ENCODE measurements around the gene PLA2G4D.

PLA2G4D gene

DNA sequence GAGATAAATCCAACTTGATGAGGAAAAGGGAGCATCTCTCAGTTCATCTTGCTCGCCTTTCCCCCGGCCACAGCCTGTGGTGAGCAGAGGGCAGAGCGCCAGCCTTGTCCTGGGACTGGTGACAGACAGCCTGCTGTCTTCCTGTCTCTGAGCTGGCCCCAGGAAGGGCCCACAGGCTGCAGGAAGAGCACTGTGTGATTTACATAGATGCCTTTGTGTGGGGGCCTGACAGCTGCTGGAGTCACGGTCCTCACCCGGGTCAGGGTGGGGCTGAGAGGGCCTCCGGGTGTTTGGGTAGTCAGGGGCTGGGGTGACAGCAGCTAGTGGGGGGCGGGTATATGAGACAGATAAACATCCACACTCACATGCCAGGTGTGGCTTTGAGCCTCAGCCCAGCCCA is 29.3 kb downstream of the PLA2G4D start:
- H3K9ac ChIP-seq (ENCODE audit: low read length) = no peak overlapping the region
- no peak overlapping the region for H3K27ac ChIP-seq (ENCODE audit: low read depth, low read length, poor library complexity, severe bottlenecking)

DNA sequence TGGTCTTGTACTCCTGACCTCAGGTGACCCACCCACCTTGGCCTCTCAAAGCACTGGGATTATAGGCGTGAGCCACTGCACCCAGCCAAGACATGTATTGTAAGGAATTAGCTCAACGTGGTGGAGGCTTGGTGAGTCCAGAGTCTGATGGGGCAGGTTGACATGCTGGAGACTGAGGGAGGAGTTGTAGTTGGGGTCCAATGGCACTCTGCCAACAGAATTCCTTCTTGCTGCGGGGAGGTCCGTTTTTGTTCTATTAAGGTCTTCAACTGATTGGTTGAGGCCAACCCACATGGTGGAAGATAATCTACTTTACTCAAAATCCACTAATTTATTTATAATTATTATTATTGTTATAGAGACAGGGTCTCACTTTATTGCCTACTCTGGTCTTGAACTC is 30.1 kb downstream of the PLA2G4D start:
- Histone ChIP-seq H3K9me2 (ENCODE audit: low read depth, low read length) (no peaks in the 10 kb centered on the region), H3K4me1 (ENCODE audit: insufficient read depth, low read length, severe bottlenecking) (peaks cover 8% of the 10 kb centered on the region), H3K9ac (ENCODE audit: low read length) (no peak overlapping the region), H3K9me3 (ENCODE audit: low read length) (no peaks in the 10 kb centered on the region), H3K36me3 (ENCODE audit: insufficient read depth, low read length) (no peaks in the 10 kb centered on the region; the same call in 1 of the 2 replicates), H3K4me2 (ENCODE audit: low read length) (no peak overlapping the region), H2AFZ (ENCODE audit: low read length) (no peak overlapping the region), H3K27ac (ENCODE audit: low read depth, low read length, poor library complexity, severe bottlenecking) (no peak overlapping the region), H3K27me3 (ENCODE audit: insufficient read depth, low read length) (no peaks in the 10 kb centered on the region), H4K20me1 (ENCODE audit: insufficient read depth, low read length) (no peaks in the 10 kb centered on the region), H3K4me3 (ENCODE audit: low read depth, low read length, poor library complexity, severe bottlenecking) (no peak overlapping the region), H3F3A (ENCODE audit: insufficient read depth, low read length) (no peaks in the 10 kb centered on the region), H3K79me2 (ENCODE audit: insufficient read depth, low read length) (no peaks in the 10 kb centered on the region)
- no peak for TF ChIP-seq EZH2 (IDR thresholded peaks at IDR 0.05; ENCODE audit: borderline replicate concordance, low read length)
- TF ChIP-seq, protein P1, sequence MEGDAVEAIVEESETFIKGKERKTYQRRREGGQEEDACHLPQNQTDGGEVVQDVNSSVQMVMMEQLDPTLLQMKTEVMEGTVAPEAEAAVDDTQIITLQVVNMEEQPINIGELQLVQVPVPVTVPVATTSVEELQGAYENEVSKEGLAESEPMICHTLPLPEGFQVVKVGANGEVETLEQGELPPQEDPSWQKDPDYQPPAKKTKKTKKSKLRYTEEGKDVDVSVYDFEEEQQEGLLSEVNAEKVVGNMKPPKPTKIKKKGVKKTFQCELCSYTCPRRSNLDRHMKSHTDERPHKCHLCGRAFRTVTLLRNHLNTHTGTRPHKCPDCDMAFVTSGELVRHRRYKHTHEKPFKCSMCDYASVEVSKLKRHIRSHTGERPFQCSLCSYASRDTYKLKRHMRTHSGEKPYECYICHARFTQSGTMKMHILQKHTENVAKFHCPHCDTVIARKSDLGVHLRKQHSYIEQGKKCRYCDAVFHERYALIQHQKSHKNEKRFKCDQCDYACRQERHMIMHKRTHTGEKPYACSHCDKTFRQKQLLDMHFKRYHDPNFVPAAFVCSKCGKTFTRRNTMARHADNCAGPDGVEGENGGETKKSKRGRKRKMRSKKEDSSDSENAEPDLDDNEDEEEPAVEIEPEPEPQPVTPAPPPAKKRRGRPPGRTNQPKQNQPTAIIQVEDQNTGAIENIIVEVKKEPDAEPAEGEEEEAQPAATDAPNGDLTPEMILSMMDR (IDR thresholded peaks at IDR 0.05; ENCODE audit: low read length) = no peak

More for the DNA sequence above, 29.3 kb downstream of the PLA2G4D start:
- Histone ChIP-seq H3K27me3 (ENCODE audit: insufficient read depth, low read length) (no peaks in the 10 kb centered on the region), H4K20me1 (ENCODE audit: insufficient read depth, low read length) (no peaks in the 10 kb centered on the region), H3K36me3 (ENCODE audit: insufficient read depth, low read length) (no peaks in the 10 kb centered on the region; the same call in 1 of the 2 replicates), H3K9me2 (ENCODE audit: low read depth, low read length) (no peaks in the 10 kb centered on the region), H3F3A (ENCODE audit: insufficient read depth, low read length) (no peaks in the 10 kb centered on the region), H3K4me3 (ENCODE audit: low read depth, low read length, poor library complexity, severe bottlenecking) (no peak overlapping the region), H3K79me2 (ENCODE audit: insufficient read depth, low read length) (no peaks in the 10 kb centered on the region), H3K9me3 (ENCODE audit: low read length) (no peaks in the 10 kb centered on the region), H3K4me2 (ENCODE audit: low read length) (no peak overlapping the region; the same call in 1 of the 2 replicates), H2AFZ (ENCODE audit: low read length) (no peak overlapping the region), H3K4me1 (ENCODE audit: insufficient read depth, low read length, severe bottlenecking) (peaks cover 8% of the 10 kb centered on the region)
- TF ChIP-seq EZH2 (IDR thresholded peaks at IDR 0.05; ENCODE audit: borderline replicate concordance, low read length) = no peak
- TF ChIP-seq, protein P1 (IDR thresholded peaks at IDR 0.05; ENCODE audit: low read length) = no peak

DNA sequence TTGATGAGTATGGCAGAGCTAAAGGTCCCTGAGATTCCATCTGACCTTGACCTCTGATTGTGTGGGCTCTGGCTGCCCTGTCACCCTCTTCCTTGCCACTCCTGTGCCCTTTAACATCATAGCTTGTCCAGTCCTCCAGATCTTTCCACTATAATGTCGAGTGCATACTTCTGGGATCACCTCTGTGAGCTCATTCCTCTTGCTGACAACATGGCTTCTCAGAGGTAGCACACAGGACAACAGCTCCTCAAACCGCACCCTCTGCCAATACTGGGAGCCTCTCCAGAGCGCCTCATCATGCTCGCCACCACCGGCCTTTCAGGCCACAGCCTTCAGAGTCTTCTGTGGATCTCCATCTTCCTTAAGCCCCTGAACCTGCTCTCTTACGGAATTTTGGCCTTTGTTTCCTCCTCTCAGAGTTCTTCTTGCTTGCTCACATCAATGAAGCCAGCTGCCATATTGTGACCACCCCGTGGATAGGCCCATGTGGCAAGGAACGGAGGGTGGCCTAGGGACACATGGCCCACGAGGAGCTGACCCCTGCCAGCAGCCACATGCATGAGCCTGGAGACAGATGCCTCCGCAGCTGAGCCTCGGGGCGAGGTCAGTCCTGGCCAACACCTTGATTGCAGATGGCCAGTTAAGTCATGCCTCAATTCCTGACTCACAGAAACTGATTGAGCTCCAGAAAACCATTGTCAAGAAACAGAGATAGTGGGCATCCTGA is 31.1 kb downstream of the PLA2G4D start:
- Histone ChIP-seq H3K27ac (ENCODE audit: low read depth, low read length, poor library complexity, severe bottlenecking) (no peak overlapping the region), H3K9me2 (ENCODE audit: low read depth, low read length) (no peaks in the 10 kb centered on the region), H3F3A (ENCODE audit: insufficient read depth, low read length) (no peaks in the 10 kb centered on the region), H3K4me1 (ENCODE audit: insufficient read depth, low read length, severe bottlenecking) (peaks cover 8% of the 10 kb centered on the region), H4K20me1 (ENCODE audit: insufficient read depth, low read length) (no peaks in the 10 kb centered on the region), H3K27me3 (ENCODE audit: insufficient read depth, low read length) (no peaks in the 10 kb centered on the region), H2AFZ (ENCODE audit: low read length) (no peak overlapping the region), H3K9me3 (ENCODE audit: low read length) (no peaks in the 10 kb centered on the region), H3K4me3 (ENCODE audit: low read depth, low read length, poor library complexity, severe bottlenecking) (no peak overlapping the region), H3K9ac (ENCODE audit: low read length) (no peak overlapping the region), H3K79me2 (ENCODE audit: insufficient read depth, low read length) (no peaks in the 10 kb centered on the region), H3K4me2 (ENCODE audit: low read length) (no peak overlapping the region), H3K36me3 (ENCODE audit: insufficient read depth, low read length) (no peaks in the 10 kb centered on the region; the same call in 1 of the 2 replicates)
- TF ChIP-seq, protein P1 (IDR thresholded peaks at IDR 0.05; ENCODE audit: low read length) = no peak
- TF ChIP-seq EZH2 (IDR thresholded peaks at IDR 0.05; ENCODE audit: borderline replicate concordance, low read length) = no peak
